Medulla oblongata (tissue), 1 donor: ENCODE data around the gene HTRA2.

Source experiments
- DNase-seq: peaks from one replicate; pipeline ENCODE4 v3.0.0-alpha.2; 2015; ENCODE audit errors: extremely low spot score

Gene HTRA2

GRCh38 chr2:74542978-74543377 is 13.2 kb downstream of the HTRA2 start:
- no peak for DNase-seq

- DNase-seq = no peak
Observed at GRCh38 chr2:74544634-74545033, 14.9 kb downstream of the HTRA2 start.

- no peak for DNase-seq
Observed at GRCh38 chr2:74546004-74546403, 16.3 kb downstream of the HTRA2 start.

GRCh38 chr2:74548285-74548899 is 18.7 kb downstream of the HTRA2 start:
- no peak for DNase-seq

GRCh38 chr2:74548900-74549826 is 19.4 kb downstream of the HTRA2 start:
- peak; percentile 32 for DNase-seq

- no peak for DNase-seq
Observed at GRCh38 chr2:74550231-74550630, 20.5 kb downstream of the HTRA2 start.

GRCh38 chr2:74551530-74551929 is 21.8 kb downstream of the HTRA2 start:
- DNase-seq = no peak

- no peak for DNase-seq
Observed at GRCh38 chr2:74551942-74552913, 22.5 kb downstream of the HTRA2 start.

- DNase-seq = peak; percentile 22
Observed at GRCh38 chr2:74552914-74553811, 23.4 kb downstream of the HTRA2 start.

GRCh38 chr2:74553892-74554819 is 24.4 kb downstream of the HTRA2 start, which contains the start of the genes DOK1 and LOXL3:
DOK1 (plus strand) TSS chr2:74554720; CDS start chr2:74554755, 35 bp downstream.
LOXL3 (minus strand) TSS chr2:74553942; CDS start chr2:74552634, 1,308 bp downstream.
- DNase-seq = peak; percentile 83

- DNase-seq = no peak
Observed at GRCh38 chr2:74554820-74555531, 25.2 kb downstream of the HTRA2 start.

- DNase-seq = peak; percentile 54
Observed at GRCh38 chr2:74555610-74556103, 25.9 kb downstream of the HTRA2 start.

GRCh38 chr2:74556159-74556558 is 26.4 kb downstream of the HTRA2 start:
- DNase-seq = no peak

- no peak for DNase-seq
Observed at GRCh38 chr2:74556831-74557370, 27.2 kb downstream of the HTRA2 start.

- DNase-seq = no peak
Observed at GRCh38 chr2:74558284-74559230, 28.8 kb downstream of the HTRA2 start.

GRCh38 chr2:74559912-74560311 is 30.2 kb downstream of the HTRA2 start:
- no peak for DNase-seq

- no peak for DNase-seq
Observed at GRCh38 chr2:74560591-74560990, 30.9 kb downstream of the HTRA2 start.
